Liver (tissue), 3 donors: Measurements from ENCODE around the gene CRMP1.

Experiments used
- JUND ChIP-seq, 2 donors: IDR thresholded peaks; 2 replicates each; pipeline ENCODE4 v1.6.1; 2016; ENCODE audit warnings: antibody characterized with exemption in 2 of 2
- YY1 ChIP-seq: IDR thresholded peaks from 2 replicates; pipeline ENCODE4 v1.6.1; 2016; ENCODE audit warnings: antibody characterized with exemption, mild to moderate bottlenecking
- TF ChIP-seq, protein P1 (sequence below): IDR thresholded peaks from 2 replicates; pipeline ENCODE4 v1.6.1; 2016; ENCODE audit warnings: antibody characterized with exemption
- TF ChIP-seq, protein P2 (sequence below): fragments of 150-350 bp; IDR thresholded peaks from 2 replicates; pipeline ENCODE4 v1.5.1; 2017; ENCODE audit warnings: improper control_type of control experiment, low read depth, low read length; ENCODE audit not compliant: missing input control
- donor health status: healthy.
- donor health status: healthy.

DNA sequence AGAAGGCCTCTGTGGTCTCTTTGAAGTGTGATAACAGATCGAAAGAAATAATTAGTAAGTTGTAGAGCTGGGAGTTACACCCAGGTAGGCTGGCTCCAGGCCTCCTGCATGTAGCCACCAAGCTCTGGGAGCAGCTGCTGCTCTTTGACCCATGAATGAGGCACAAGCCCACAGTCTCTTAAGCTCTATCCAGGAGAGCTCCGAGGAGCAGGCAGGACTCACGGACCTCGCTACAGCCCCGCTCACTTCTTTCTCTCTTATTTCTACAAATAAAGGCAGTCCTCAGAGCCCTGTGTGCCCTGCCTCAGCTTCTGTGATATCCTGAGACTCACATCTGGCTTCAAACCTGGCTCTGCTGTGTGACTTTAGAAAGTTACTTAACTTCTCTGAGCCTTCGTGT, 95.0 kb downstream of the CRMP1 start:
- TF ChIP-seq, protein P1, sequence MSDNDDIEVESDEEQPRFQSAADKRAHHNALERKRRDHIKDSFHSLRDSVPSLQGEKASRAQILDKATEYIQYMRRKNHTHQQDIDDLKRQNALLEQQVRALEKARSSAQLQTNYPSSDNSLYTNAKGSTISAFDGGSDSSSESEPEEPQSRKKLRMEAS = no peak
- TF ChIP-seq, protein P2, sequence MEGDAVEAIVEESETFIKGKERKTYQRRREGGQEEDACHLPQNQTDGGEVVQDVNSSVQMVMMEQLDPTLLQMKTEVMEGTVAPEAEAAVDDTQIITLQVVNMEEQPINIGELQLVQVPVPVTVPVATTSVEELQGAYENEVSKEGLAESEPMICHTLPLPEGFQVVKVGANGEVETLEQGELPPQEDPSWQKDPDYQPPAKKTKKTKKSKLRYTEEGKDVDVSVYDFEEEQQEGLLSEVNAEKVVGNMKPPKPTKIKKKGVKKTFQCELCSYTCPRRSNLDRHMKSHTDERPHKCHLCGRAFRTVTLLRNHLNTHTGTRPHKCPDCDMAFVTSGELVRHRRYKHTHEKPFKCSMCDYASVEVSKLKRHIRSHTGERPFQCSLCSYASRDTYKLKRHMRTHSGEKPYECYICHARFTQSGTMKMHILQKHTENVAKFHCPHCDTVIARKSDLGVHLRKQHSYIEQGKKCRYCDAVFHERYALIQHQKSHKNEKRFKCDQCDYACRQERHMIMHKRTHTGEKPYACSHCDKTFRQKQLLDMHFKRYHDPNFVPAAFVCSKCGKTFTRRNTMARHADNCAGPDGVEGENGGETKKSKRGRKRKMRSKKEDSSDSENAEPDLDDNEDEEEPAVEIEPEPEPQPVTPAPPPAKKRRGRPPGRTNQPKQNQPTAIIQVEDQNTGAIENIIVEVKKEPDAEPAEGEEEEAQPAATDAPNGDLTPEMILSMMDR = no peak
- TF ChIP-seq YY1 = no peak
- TF ChIP-seq JUND (IDR thresholded peaks at IDR 0.05) = no peak
